Activated CD4-positive, alpha-beta T cell treated with anti-CD3 and anti-CD28 coated beads, Interleukin-2, Interleukin-6, amounts not matched to agents 100 ng/mL and 50 ng/mL, durations not matched to agents 16 hours and 8 hours (primary cell): ENCODE measurements around the gene WDFY1.

Source experiments
- DNase-seq: peaks from one replicate; pipeline ENCODE4 v3.0.0-alpha.2; 2020

WDFY1 gene, protein sequence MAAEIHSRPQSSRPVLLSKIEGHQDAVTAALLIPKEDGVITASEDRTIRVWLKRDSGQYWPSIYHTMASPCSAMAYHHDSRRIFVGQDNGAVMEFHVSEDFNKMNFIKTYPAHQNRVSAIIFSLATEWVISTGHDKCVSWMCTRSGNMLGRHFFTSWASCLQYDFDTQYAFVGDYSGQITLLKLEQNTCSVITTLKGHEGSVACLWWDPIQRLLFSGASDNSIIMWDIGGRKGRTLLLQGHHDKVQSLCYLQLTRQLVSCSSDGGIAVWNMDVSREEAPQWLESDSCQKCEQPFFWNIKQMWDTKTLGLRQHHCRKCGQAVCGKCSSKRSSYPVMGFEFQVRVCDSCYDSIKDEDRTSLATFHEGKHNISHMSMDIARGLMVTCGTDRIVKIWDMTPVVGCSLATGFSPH

DNA sequence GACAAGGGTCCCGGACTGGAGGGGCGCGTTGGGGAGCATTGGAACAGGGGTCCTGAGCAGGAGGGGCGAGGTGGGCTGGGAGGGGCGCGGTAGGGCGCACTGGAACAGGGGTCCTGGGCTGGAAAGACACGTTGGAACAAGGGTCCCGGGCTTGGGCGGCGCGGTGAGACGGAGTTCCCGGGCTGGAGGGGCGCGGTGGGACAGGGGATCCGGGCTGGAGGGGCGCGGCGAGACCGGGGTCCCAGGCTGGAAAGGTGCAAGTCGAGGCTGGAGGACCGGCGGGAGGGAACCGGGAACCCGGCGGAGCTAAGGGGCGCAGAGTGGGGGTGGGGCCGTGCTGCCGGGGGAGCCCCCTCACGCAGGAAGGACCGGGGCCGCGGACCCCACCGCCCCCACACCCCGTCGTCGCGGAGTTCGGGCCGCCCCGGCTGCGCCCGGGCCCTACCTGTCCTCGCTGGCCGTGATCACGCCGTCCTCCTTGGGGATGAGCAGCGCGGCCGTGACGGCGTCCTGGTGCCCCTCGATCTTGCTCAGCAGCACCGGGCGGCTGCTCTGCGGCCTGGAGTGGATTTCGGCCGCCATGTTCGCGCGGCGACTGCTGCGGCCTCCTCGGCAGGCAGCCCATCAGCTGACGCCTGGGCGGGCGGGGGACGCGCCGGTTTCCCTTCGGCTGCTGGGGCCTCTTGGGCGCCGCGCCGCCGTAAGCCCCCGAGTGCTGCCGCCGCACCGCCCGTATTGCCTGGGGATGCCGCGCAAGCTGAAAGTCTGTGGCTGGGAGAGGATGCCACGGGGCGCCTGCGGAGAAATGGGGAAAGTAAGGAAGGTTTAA is at the start of gene WDFY1:
Gene WDFY1, minus strand, starts transcription at position 633 of the 829 bp plus-strand sequence. Its CDS starts 51 bp downstream, at position 582.
- peak; percentile 91 for DNase-seq

DNA sequence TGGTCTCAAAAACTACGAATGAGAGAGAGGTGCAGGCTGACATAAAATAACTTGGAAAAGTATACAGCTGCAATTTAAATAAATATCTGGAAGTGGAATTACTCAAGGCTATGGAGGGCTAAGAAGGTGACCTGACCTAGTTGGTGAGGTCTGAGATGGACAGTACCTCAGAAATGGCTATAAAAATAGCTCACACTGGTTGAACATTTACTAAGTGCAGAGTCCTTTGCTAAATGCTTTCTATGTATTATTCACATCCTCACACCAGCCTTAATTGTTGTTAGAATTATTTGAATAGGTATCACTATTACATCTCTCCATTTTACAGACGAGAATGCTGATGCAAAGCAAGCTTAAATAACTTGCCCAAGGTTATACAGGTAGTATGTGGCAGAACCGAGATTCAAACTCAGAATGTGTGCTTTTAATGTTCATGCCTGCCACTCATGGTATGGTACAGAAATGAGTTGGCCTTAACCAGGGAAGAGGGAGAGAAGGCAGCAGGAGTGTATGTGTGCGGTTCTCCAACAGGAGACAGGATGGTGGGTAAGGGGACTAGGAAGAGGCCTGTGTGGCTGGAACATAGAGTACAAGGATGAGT is 49.5 kb upstream of the WDFY1 start:
- peak; percentile 36 for DNase-seq

DNA sequence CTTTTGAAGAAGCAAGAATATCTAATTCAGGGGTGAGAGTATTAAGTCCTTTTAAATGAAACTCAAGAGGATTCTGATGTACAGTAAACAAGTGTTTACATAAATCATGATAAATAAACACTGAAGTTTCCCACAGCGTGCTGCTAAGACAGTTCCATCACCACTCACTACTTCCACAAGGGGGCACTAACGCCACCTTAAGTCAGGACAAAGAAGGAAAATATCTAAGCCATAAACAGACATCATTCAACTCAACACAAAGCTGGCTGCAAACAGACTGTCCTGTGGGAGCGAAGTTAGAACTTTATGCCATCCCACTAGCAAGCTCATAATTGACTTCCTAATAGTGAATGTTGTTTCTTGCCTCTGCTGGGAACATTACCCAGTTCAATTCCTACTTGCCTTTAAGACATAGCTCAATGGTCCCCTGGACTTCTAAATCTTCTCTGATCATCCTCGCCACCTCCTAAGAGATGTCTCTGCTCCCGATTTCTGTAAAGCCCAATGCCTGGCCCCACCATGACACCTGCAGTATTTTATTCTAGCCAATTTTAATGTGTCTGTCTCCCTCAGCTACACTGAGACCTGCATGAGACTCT is 48.6 kb upstream of the WDFY1 start:
- DNase-seq: peak; percentile 75

DNA sequence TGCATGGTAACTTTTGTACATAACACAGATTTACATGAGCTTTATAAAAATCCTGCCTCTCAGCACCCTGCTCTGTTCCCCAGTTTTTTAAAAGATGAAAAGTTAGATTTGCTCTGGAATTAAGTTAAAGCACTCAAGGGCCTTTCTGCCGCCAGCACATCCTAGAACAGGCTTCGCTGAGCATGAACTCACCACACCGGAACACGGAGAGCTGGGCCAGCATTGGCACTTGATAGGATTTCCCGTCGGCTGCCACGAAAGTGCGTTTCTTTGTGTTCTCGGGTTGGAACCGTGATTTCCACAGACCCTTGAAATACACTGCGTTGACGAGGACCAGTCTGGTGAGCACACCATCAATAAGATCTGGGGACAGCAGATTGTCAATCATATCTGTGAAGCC is 46.5 kb upstream of the WDFY1 start:
- no peak for DNase-seq

DNA sequence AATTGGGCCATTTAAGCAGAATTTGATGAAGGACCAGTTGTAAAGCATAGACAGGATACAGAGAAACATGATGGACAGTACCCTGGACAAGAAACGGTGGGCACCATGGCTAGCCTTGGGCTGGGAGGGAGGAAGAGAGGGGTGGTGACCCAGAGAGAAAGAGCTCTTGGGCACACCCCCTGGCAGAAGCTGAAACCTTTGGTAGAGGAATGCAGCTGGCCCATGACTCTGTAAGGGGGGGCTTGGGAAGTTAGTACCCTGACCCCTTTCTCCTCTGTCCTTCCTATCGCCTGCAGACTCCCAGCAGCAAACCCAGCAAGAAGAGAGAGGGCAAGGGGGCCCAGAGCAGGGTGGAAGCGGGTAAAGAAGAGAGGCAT is 44.7 kb upstream of the WDFY1 start:
- DNase-seq: no peak

DNA sequence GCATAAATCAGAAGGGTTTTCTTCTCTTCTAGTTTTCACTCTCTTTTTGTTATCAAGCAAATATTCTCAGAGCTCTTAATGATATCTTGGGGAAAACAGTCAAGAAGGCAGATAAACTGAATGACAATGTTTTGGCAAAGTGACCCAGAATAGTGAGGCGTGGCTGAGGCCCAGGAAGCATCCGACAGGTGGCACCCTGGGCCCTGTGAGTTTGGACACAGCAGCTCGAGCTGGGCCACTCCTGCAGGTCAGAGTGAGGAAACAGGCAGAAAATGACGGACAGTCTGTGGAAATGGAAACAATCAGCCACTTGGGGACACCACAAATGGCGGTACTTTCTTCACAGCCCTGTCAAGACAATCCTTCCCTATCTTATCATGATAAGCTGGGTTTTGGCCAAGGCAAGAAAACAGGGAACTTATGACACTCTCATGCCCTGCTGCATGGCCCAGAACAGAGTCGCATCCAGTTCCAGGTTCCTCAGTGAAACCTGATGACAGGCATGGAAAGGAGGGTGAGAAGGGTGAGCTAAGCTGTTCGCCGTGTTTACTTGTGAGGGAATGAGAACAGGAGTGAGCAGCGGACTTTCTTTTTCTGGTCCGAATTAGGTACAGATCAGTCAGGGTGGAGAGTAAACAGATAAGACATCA is 44.2 kb upstream of the WDFY1 start:
- DNase-seq: no peak

DNA sequence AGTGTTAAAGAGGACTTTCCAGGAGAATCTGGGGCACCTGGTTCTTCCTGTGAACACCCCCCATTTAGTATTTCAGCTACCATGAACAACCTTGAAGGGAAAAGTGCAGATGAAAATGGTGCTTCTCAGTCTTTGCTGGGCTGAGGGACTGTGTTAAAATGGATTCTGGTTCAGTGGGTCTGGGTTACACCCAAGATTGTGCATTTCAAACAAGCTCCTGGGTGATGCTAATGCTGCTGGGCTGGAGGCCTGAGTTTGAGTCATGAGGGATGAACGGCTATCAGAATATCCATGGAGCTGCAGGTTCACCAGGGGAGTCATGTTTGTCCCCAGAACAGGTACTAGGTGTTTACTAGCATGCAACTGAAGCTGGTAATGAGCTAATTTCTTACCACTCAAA is 36.1 kb upstream of the WDFY1 start:
- DNase-seq: no peak

DNA sequence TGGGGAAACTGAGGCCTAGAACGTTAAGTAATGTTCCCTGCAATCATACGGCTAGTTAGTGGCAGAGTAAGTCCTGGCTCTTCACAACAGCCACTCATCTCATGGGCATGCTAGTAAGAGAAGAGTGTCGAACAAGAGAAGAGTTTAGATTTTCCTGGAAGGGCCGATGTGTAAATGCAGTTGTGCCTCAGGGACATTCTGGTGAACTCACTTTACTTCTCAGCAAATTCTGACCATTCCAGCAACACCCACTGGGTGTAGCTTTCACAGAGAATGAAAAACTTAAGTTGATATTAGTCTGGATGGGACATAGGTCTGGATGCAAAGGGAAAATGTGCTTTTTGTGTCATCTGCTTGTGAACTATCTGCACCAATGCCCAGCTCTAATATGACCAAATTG is 35.7 kb upstream of the WDFY1 start:
- DNase-seq: no peak

DNA sequence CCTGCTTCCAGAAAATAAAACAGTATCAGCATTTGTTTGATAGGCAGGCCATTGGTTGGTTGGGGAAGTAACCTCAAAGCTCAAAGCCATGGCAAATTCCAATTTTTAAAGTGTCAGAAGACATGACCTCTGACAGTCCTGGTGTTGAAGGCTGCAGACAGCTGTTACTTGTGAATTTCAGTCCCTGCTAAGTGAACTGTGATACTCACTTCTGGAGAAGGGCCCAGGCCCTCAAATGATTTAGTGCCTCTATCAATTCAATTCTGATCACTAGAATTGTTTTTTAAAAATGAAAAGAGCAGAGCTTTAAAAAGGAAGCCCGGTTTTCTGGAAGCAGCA is 35.2 kb upstream of the WDFY1 start:
- no peak for DNase-seq

DNA sequence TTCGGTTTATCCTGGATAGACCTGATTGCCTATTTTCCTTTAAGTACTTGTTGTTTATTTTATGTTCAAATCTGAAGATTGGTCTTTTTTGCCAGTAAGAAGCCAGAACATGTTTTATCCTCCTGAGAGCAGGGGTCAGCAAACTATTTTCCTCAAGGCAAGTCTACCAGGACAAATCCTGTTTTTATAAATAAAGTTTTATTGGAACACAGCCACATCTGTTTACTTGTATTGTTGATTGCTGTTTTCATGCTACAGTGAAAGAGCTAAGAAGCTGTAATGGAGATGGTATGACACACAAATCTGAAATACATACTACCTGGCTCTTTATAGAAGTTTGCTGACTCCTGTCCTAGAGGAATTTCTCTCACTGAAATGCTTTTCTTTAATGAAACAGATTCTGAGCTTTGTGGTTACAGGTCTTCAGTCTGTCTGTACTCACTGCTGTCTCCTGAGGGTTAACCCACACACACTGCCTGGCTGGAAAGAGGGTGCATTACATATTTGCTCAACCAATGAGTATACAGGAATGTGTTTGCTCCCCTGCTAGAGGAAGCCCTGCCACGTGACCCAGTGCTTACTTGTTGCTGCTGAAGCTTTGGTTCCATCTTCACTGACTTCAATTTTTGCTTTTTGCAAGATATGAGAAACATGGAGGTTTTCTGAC is 34.7 kb upstream of the WDFY1 start:
- DNase-seq: no peak

DNA sequence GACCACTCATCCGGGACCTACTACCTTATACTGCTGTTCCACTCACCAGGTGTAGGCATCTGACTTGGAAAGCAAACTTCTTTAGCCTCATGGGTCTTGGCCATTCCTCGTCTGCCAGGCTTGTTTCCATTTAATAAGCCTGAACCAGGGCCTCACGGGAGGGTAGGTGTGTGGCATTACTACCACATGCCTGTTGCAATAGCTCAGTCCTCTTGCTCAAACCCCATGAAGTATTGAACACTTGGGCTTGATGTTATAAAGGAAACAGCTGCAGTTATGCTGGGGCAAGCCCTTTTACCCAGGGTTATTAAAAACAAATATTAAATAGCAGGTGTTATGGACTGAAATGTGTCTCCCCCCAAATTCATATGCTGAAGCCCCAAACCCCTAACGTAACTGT is 33.3 kb upstream of the WDFY1 start:
- no peak for DNase-seq

DNA sequence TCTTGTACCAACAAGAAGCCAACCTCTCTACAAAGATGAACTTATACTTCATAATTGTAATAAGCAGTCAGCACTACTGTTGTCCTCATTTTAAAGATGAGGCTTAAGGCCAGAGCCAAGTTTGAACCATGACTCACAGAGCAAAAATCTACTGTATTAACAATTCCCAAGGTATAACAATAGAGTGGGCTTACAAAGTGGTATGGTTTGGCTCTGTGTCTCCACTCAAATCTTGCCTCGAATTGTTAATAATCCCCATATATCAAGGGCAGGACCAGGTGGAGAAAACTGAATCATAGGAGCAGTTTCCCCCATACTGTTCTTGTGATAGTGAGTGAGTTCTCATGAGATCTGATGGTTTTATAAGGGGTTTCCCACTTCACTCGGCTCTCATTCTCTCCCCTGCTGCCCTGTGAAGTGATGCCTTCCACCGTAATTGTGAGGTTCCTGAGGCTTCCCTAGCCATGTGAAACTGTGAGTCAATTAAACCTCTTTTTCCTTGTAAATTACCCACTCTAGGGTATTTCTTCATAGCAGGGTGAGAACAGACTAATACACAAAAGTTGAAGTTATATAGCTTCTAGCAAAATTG is 31.6 kb upstream of the WDFY1 start:
- no peak for DNase-seq

DNA sequence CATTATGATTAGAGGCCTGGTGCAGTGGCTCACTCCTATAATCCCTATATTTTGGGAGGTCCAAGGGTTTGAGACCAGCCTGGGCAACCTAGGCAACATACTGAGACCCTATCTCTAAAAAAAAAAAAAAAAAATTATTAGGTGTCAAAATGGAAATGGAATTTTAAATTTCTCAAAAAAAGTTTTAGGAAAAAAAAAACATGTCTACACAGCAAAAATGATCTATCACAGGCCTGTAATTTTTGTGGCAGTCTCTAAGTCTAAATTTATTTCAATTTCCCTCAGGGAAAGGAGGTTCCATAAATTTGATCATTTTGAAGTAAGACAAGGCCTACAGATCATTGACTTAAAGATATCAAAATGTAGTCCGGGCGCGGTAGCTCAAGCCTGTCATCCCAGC is 28.5 kb upstream of the WDFY1 start:
- no peak for DNase-seq

DNA sequence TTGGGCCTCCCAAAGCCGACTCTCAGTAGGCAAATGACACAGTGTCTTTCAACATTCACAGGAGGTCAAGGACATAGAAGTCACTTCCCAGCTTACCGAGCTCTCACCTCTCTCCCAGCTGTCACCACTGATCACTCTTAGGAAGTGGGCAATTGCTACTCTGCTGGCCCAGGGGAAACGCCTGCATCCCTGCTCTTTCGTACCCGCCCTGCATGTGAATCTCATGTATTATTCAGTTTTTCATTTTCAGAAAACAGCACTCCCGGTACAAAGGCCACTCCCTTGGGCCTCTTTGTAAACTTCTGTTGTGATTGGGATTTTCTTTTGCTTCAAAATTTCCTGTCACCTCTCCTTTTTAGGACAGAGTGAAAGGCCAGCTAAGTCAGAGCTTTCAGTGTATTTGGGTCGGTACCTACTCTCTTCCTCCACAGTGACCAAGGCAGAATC is 27.5 kb upstream of the WDFY1 start:
- no peak for DNase-seq

DNA sequence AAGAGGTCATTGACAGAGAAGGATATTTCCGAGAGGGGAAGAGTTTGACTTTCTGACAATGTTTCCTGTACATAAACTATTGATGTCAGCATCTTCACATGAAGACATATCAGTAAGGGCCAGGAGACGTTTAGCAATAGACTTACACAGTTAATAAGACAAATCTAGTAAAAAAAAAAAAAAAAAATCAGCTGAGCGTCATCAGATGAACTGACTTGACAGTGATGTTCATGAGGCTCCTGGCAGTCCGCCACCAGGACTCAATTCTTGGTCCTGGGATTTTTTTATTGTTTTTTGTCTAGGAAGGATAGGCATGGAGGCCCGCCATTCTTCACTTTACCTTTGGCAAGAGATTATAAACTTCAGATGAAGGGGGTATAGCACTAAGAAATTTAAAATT is 26.6 kb upstream of the WDFY1 start:
- no peak for DNase-seq

DNA sequence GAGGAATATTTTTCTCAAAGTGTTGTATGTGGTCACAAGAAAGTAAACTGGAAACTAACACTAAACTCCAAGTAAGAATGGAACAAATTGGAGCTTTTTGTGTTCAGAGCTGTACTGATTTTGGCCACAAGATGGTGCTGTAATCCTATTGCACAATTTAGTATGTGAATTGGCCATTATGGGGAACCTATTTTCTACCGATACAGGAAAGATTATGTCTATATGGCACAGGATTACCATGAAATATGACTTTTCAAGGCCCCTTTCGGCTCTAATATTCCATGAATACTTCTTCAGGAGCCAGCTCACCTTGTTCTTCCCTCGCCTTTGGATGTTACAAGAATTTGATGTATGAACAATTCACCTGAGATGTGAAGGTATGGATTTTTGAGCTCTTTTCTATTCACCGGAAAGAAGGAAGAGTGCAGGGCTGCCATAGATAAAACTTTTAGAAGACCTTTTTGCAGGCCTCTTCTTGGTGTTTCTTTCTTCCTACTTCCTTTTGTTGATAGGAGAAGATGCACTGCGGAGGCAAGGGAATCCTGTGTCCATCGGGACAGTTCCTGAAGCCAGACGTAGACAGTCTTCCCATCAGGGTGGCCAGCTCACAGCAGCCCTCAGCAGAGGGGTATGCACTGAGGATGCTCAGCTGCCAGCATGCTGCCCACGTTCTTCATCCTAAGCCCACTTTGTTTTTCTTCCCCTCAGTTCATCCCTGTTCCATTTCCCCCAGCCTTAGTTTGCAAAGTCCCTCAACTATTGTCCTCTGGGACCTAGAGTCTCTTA is 25.4 kb upstream of the WDFY1 start:
- peak; percentile 71 for DNase-seq

DNA sequence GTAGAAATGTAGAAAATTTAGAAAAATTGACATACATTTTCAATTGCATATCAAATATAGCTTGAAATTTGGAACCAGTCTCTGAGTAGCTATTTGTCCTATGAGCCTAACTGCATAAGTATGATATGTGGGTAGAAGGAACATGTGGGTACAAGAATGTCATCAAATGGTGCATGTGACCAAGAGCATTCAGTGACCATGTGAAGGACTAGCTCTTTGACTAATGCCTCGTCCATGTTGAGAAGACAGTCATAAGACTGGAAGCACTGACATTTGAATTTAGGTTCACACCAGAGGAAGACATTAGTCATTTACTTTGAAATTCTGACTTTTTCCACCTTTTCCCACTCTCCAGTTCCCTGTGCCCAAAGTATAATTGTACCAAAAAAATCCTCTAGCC is 24.7 kb upstream of the WDFY1 start:
- no peak for DNase-seq

DNA sequence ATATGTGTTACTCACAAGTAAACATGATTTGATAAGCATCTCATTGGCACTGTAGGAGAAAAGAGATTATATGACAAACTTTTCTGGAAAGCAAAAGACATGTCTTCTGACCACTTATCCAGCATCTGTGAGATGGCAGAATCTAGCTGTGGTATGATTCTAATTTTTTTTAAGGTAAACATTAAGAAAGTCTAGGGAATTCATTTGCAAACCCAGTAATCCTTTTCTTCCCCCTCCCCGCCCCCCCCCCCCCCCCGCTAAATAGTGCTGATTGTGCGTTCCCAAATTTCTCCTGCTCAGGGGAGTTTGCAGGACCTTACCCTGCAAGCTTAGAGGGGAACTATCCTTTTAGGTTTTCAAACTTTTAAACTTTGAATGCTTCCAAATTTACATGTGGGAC is 24.2 kb upstream of the WDFY1 start:
- no peak for DNase-seq

DNA sequence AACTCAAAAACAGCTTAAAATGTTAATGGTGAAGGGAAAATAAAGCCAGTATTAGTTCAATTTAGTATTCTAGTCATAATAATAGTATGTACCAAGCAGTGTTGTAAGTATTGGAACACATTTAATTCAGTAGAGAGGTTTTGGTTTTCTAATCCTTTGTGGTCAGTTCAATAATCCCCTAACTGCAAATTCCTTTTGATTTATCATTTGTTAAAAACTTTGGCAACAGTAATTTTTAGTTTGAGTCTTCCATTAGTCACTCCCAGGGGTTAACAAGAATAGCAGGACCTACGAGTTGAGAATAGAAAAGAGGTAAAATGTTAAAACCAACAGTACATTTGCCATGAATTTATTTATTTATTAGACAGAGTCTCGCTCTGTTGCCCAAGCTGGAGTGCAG is 22.8 kb upstream of the WDFY1 start:
- no peak for DNase-seq

DNA sequence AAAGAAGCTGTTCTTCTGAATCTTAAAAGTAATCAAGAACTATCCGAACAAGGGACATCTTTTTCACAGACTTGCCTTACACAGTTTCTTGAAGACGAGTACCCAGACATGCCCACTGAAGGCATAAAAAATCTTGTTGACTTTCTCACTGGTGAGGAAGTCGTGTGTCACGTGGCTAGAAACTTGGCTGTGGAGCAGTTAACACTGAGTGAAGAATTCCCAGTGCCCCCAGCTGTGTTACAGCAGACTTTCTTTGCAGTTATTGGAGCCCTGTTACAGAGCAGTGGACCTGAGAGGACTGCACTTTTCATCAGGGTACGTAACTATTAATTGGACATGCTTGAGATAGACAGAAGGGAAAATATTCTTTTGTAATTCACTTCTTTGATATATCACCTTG is 14.6 kb upstream of the WDFY1 start:
- DNase-seq: no peak
